SK-N-MC (cell line): ENCODE measurements around the gene ST6GALNAC6.

ENCODE experiments used
- EZH2 ChIP-seq: fragments of 200-600 bp; sonication (generic); IDR thresholded peaks from one replicate; pipeline ENCODE4 v1.6.1; 2017; ENCODE audit warnings: antibody characterized with exemption
- FOXP2 ChIP-seq: optimal IDR thresholded peaks from 2 replicates; pipeline ENCODE3; 2011; ENCODE audit warnings: mild to moderate bottlenecking, moderate library complexity; ENCODE audit not compliant: insufficient read depth; ENCODE audit errors: extremely low read length, control extremely low read depth
- POLR2AphosphoS5 ChIP-seq: IDR thresholded peaks from 2 replicates; pipeline ENCODE4 v1.6.1; 2012; ENCODE audit warnings: mild to moderate bottlenecking, low read depth, low read length, borderline replicate concordance

DNA sequence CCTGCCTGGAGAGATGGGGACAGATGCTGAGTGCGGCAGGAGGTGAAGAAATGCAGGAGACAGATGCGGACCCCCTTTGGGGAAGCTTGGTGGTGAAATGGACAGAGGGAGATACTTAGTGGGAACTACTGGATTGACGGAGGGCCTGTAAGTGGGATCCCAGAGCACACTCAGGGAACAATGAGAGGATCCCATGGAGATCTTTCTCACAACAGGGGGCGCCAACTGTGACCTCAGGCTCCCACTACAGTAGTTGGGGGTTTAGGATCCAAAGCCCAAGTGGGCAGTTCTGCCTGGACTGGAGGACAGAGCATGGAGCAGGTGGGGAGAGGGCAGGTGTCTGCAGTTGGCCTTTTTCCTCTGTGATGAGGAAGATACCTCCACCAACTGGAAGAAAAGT, 34.8 kb upstream of the ST6GALNAC6 start:
- TF ChIP-seq EZH2: no peak
- no peak for TF ChIP-seq POLR2AphosphoS5
- TF ChIP-seq FOXP2: no peak
